NCI-H748 treated with DMSO at 0.1 percent for 48 hours (cell line): Measurements from ENCODE around the gene ZDHHC22.
A peak's percentile ranks its signal among the peaks of the same experiment; 100 is the strongest.

ENCODE experiments used
- DNase-seq: peaks from one replicate; lab custom pipeline; 2025; lab: John Stamatoyannopoulos, UW

The ZDHHC22 gene

GRCh38 chr14:77126461-77126990, 15.1 kb downstream of the ZDHHC22 start:
- no peak for DNase-seq

GRCh38 chr14:77125823-77126325, 15.7 kb downstream of the ZDHHC22 start:
- DNase-seq: no peak

GRCh38 chr14:77125281-77125801, 16.2 kb downstream of the ZDHHC22 start:
- DNase-seq: no peak

GRCh38 chr14:77124345-77125280, 17.0 kb downstream of the ZDHHC22 start:
- peak; percentile 46 for DNase-seq

GRCh38 chr14:77123381-77124325, 17.9 kb downstream of the ZDHHC22 start:
- DNase-seq: no peak

- DNase-seq: no peak
These were observed 19.0 kb downstream of the ZDHHC22 start for GRCh38 chr14:77122526-77123125.

- no peak for DNase-seq
These were observed 20.5 kb downstream of the ZDHHC22 start for GRCh38 chr14:77120771-77121743.

- no peak for DNase-seq
These were observed 21.7 kb downstream of the ZDHHC22 start for GRCh38 chr14:77119851-77120250.

- DNase-seq: no peak
These were observed 25.3 kb downstream of the ZDHHC22 start for GRCh38 chr14:77116172-77116817.

- no peak for DNase-seq
These were observed 27.0 kb downstream of the ZDHHC22 start for GRCh38 chr14:77114609-77115008.

- no peak for DNase-seq
These were observed 27.9 kb downstream of the ZDHHC22 start for GRCh38 chr14:77113644-77114043.

GRCh38 chr14:77111021-77111420, 30.6 kb downstream of the ZDHHC22 start:
- no peak for DNase-seq

GRCh38 chr14:77110286-77110685, 31.3 kb downstream of the ZDHHC22 start:
- DNase-seq: no peak

GRCh38 chr14:77109656-77110055, 31.9 kb downstream of the ZDHHC22 start:
- DNase-seq: no peak

GRCh38 chr14:77108753-77109152, 32.8 kb downstream of the ZDHHC22 start:
- no peak for DNase-seq

GRCh38 chr14:77107228-77107627, 34.4 kb downstream of the ZDHHC22 start:
- no peak for DNase-seq

- DNase-seq: no peak
These were observed 34.9 kb downstream of the ZDHHC22 start for GRCh38 chr14:77106666-77107065.

- DNase-seq: no peak
These were observed 36.2 kb downstream of the ZDHHC22 start for GRCh38 chr14:77105145-77105939.

- no peak for DNase-seq
These were observed 37.2 kb downstream of the ZDHHC22 start for GRCh38 chr14:77104393-77104792.
